NCI-H1694 treated with DMSO at 0.1 percent for 48 hours (cell line): ENCODE data around the gene SEC14L1.
A peak's percentile ranks its signal among the peaks of the same experiment; 100 is the strongest.
"Not testable (repeated sequence)": the region's sequence is repeated elsewhere in the genome, so short reads cannot be mapped to it uniquely, and the experiment has no call there.

Source experiments
- DNase-seq: peaks from one replicate; lab custom pipeline; 2025; lab: John Stamatoyannopoulos, UW

SEC14L1 gene

GRCh38 chr17:77240976-77241375 lies 100.2 kb downstream of the SEC14L1 start:
- DNase-seq: no peak

GRCh38 chr17:77242118-77242851 lies 101.5 kb downstream of the SEC14L1 start:
- DNase-seq: no peak

- no peak for DNase-seq
These were observed 104.6 kb downstream of the SEC14L1 start for GRCh38 chr17:77245162-77245926.

- no peak for DNase-seq
These were observed 105.6 kb downstream of the SEC14L1 start for GRCh38 chr17:77246110-77247047.

- DNase-seq: peak; percentile 77
These were observed 106.3 kb downstream of the SEC14L1 start for GRCh38 chr17:77247048-77247541.

- no peak for DNase-seq
These were observed 106.8 kb downstream of the SEC14L1 start for GRCh38 chr17:77247609-77248008.

- peak; percentile 37 for DNase-seq
These were observed 107.7 kb downstream of the SEC14L1 start for GRCh38 chr17:77248216-77249114.

GRCh38 chr17:77251622-77252183 lies 110.9 kb downstream of the SEC14L1 start:
- no peak for DNase-seq

GRCh38 chr17:77252306-77252705 lies 111.5 kb downstream of the SEC14L1 start:
- DNase-seq: not testable (repeated sequence)

- peak; percentile 85 for DNase-seq
These were observed 112.9 kb downstream of the SEC14L1 start for GRCh38 chr17:77253611-77254051.

- DNase-seq: no peak
These were observed 114.4 kb downstream of the SEC14L1 start for GRCh38 chr17:77254951-77255825.

- DNase-seq: not testable (repeated sequence)
These were observed 115.2 kb downstream of the SEC14L1 start for GRCh38 chr17:77255970-77256369.

- DNase-seq: no peak
These were observed 115.9 kb downstream of the SEC14L1 start for GRCh38 chr17:77256710-77257109.

GRCh38 chr17:77257169-77257568 lies 116.4 kb downstream of the SEC14L1 start:
- DNase-seq: no peak

- no peak for DNase-seq
These were observed 117.1 kb downstream of the SEC14L1 start for GRCh38 chr17:77257596-77258458.

GRCh38 chr17:77258638-77259037 lies 117.9 kb downstream of the SEC14L1 start:
- no peak for DNase-seq

- DNase-seq: no peak
These were observed 124.0 kb downstream of the SEC14L1 start for GRCh38 chr17:77264617-77265230.

- no peak for DNase-seq
These were observed 125.4 kb downstream of the SEC14L1 start for GRCh38 chr17:77266213-77266612.
